A549 (cell line): ENCODE measurements around the gene SAMD13.

Experiments
- CBX2 ChIP-seq: fragments of 200-600 bp; sonication (generic); IDR thresholded peaks from 2 replicates; pipeline ENCODE4 v1.6.1; 2016; ENCODE audit warnings: low read depth, mild to moderate bottlenecking, borderline replicate concordance
- CBX8 ChIP-seq: fragments of 200-600 bp; sonication (generic); IDR thresholded peaks from 2 replicates; pipeline ENCODE4 v1.6.1; 2016
- CEBPB ChIP-seq, 2 experiments: fragments of >200 bp in 1 of 2; sonication (Bioruptor Twin) in 1 of 2; formaldehyde crosslinking in 1 of 2; IDR thresholded peaks; 2 replicates each; pipeline ENCODE4 v1.6.1; 2012 to 2016
- EP300 ChIP-seq, 2 experiments: fragments of >200 bp; sonication (Bioruptor Twin); formaldehyde crosslinking; IDR thresholded peaks; 2 replicates in 1 of 2; 3 replicates in 1 of 2; pipeline ENCODE4 v1.6.1; 2016 to 2017
- HDAC2 ChIP-seq: fragments of 200-600 bp; sonication (generic); IDR thresholded peaks from 2 replicates; pipeline ENCODE4 v1.6.1; 2016
- HOXB5 ChIP-seq: fragments of 250-450 bp; sonication (Bioruptor Pico); IDR thresholded peaks from 2 replicates; pipeline ENCODE4 v1.5.0; 2020; ENCODE audit warnings: mild to moderate bottlenecking, moderate library complexity
- MAFK ChIP-seq: fragments of 450-650 bp; IDR thresholded peaks from 2 replicates; pipeline ENCODE4 v1.6.1; 2014; ENCODE audit not compliant: partially characterized antibody
- NR3C1 ChIP-seq: fragments of >200 bp; sonication (Bioruptor Twin); formaldehyde crosslinking; IDR thresholded peaks from 3 replicates; pipeline ENCODE4 v1.6.1; 2017
- POLR2A ChIP-seq: IDR thresholded peaks from 2 replicates; pipeline ENCODE4 v1.6.1; 2012; ENCODE audit warnings: mild to moderate bottlenecking, low read length
- RAD21 ChIP-seq, 2 experiments: fragments of >200 bp in 1 of 2; sonication (Bioruptor Twin) in 1 of 2; formaldehyde crosslinking in 1 of 2; IDR thresholded peaks in 1 of 2; conservative IDR thresholded peaks in 1 of 2; 2 replicates in 1 of 2; 3 replicates in 1 of 2; pipeline ENCODE4 v1.6.1; 2012 to 2018; ENCODE audit warnings: inconsistent platforms in 1 of 2
- RARB ChIP-seq: fragments of 250-450 bp; sonication (Bioruptor Pico); IDR thresholded peaks from 2 replicates; pipeline ENCODE4 v1.8.0; 2021; ENCODE audit warnings: mild to moderate bottlenecking, moderate library complexity
- USF2 ChIP-seq: fragments of 450-650 bp; IDR thresholded peaks from 2 replicates; pipeline ENCODE4 v1.6.1; 2014; ENCODE audit warnings: antibody characterized with exemption
- ZNF302 ChIP-seq: fragments of 250-450 bp; sonication (Bioruptor Pico); IDR thresholded peaks from 2 replicates; pipeline ENCODE4 v1.9.0; 2021; ENCODE audit warnings: inconsistent platforms, mild to moderate bottlenecking, moderate library complexity
- TF ChIP-seq, protein P1 (sequence below): fragments of >200 bp; sonication (Bioruptor Twin); formaldehyde crosslinking; IDR thresholded peaks from 3 replicates; pipeline ENCODE4 v1.5.1; 2016

GRCh38 chr1:84350550-84350949, 49.0 kb downstream of the SAMD13 start:
- TF ChIP-seq, protein P1, sequence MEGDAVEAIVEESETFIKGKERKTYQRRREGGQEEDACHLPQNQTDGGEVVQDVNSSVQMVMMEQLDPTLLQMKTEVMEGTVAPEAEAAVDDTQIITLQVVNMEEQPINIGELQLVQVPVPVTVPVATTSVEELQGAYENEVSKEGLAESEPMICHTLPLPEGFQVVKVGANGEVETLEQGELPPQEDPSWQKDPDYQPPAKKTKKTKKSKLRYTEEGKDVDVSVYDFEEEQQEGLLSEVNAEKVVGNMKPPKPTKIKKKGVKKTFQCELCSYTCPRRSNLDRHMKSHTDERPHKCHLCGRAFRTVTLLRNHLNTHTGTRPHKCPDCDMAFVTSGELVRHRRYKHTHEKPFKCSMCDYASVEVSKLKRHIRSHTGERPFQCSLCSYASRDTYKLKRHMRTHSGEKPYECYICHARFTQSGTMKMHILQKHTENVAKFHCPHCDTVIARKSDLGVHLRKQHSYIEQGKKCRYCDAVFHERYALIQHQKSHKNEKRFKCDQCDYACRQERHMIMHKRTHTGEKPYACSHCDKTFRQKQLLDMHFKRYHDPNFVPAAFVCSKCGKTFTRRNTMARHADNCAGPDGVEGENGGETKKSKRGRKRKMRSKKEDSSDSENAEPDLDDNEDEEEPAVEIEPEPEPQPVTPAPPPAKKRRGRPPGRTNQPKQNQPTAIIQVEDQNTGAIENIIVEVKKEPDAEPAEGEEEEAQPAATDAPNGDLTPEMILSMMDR = no peak
- no peak for TF ChIP-seq CBX2
- no peak for TF ChIP-seq USF2
- TF ChIP-seq HDAC2 = no peak
- no peak for TF ChIP-seq RAD21 (conservative IDR thresholded peaks at IDR 0.05 in 1 of 2, IDR thresholded peaks at IDR 0.05 in 1 of 2)
- TF ChIP-seq ZNF302 (CRISPR knock-in tag) = no peak
- no peak for TF ChIP-seq POLR2A
- TF ChIP-seq CBX8 = no peak
- no peak for TF ChIP-seq EP300 (IDR thresholded peaks at IDR 0.05)
- no peak for TF ChIP-seq RARB (CRISPR knock-in tag)
- TF ChIP-seq HOXB5 (CRISPR knock-in tag) = no peak
- TF ChIP-seq MAFK = no peak
- no peak for TF ChIP-seq CEBPB (IDR thresholded peaks at IDR 0.05)
- no peak for TF ChIP-seq NR3C1
